GM12878 (cell line): Measurements from ENCODE around the gene TMEM161B. TPM values are rescaled to one million over a fixed set of nuclear protein-coding genes. Genes with fewer than 3 reads are reported as not detected.

Experiments used
- ATAC-seq: fragments of 200-7000 bp; cut with Tn5 transposase; 3 replicates; pipeline ENCODE4 v1.9.1; 2020; ENCODE audit warnings: mild to moderate bottlenecking, moderate library complexity
- BruUV-seq: library from RNA; stranded (reverse); fragments of 400-500 nt; replicated peaks from 2 replicates; lab custom pipeline; 2021; lab: Mats Ljungman, UMichigan
- CTCF ChIA-PET: fragments of 300-600 bp; sonication (Branson Sonifier 250); formaldehyde crosslinking; extraction: SDS; loops from one replicate; lab custom pipeline; 2021; ENCODE audit warnings: inconsistent platforms; lab: Yijun Ruan, JAX
- POLR2A ChIA-PET: fragments of 350-600 bp; formaldehyde crosslinking; extraction: SDS; loops from one replicate; lab custom pipeline; 2021; ENCODE audit warnings: inconsistent platforms; lab: Charles Lee
- RAD21 ChIA-PET: fragments of 300-600 bp; sonication (Branson Sonifier 250); formaldehyde crosslinking; loops from one replicate; lab custom pipeline; 2023; ENCODE audit warnings: antibody characterized with exemption; ENCODE audit not compliant: unreplicated experiment; lab: Charles Lee
- SMC1A ChIA-PET: fragments of 300-600 bp; sonication (Branson Sonifier 250); formaldehyde crosslinking; loops from one replicate; lab custom pipeline; 2023; ENCODE audit not compliant: unreplicated experiment, uncharacterized antibody; lab: Charles Lee
- DNase-seq: peaks from one replicate; pipeline ENCODE4 v3.0.0-alpha.2; 2011; ENCODE audit warnings: low read depth, low spot score
- FAIRE-seq: peaks from 3 replicates; lab custom pipeline; 2011; peaks lifted over from hg19 to GRCh38; lab: Jason Lieb, UNC
- H2AFZ ChIP-seq: 2 replicates; pipeline ENCODE4 v1.6.0; 2011; ENCODE audit warnings: low read depth, low read length, control low read depth; ENCODE audit not compliant: control insufficient read depth
- H3K27ac ChIP-seq: 2 replicates; pipeline ENCODE4 v1.5.1; 2011; ENCODE audit warnings: control low read depth; ENCODE audit not compliant: control insufficient read depth, insufficient read depth
- H3K27me3 ChIP-seq, 2 experiments: replicated peaks in 1 of 2; 2 replicates each; pipeline versions ENCODE4 v1.6.0 to v1.6.1; 2011; ENCODE audit warnings: low read length in 1 of 2; ENCODE audit not compliant: control insufficient read depth in 2 of 2, insufficient read depth in 2 of 2
- H3K36me3 ChIP-seq, 2 experiments: 2 replicates each; pipeline ENCODE4 v1.5.1; 2011; ENCODE audit warnings: low read length in 1 of 2; ENCODE audit not compliant: control insufficient read depth in 2 of 2, insufficient read depth in 2 of 2
- H3K4me1 ChIP-seq: 2 replicates; pipeline ENCODE4 v1.6.1; 2011; ENCODE audit warnings: mild to moderate bottlenecking, low read length, moderate library complexity, mixed read lengths; ENCODE audit not compliant: control insufficient read depth, insufficient read depth
- H3K4me2 ChIP-seq: 2 replicates; pipeline ENCODE4 v1.6.0; 2011; ENCODE audit warnings: control low read depth; ENCODE audit not compliant: control insufficient read depth, insufficient read depth
- H3K4me3 ChIP-seq: fragments of 200-600 bp; sonication (generic); 2 replicates; pipeline ENCODE4 v1.5.1; 2016
- H3K79me2 ChIP-seq: 2 replicates; pipeline ENCODE4 v1.6.0; 2011; ENCODE audit warnings: low read length; ENCODE audit not compliant: control insufficient read depth, insufficient read depth
- H3K9ac ChIP-seq: 2 replicates; pipeline ENCODE4 v1.8.0; 2011; ENCODE audit warnings: low read length, control low read depth, mixed read lengths; ENCODE audit not compliant: control insufficient read depth, insufficient read depth
- H3K9me3 ChIP-seq: replicated peaks from 3 replicates; pipeline ENCODE4 v1.5.1; 2011; ENCODE audit warnings: mild to moderate bottlenecking, low read length; ENCODE audit not compliant: control insufficient read depth, insufficient read depth
- H4K20me1 ChIP-seq: 2 replicates; pipeline ENCODE4 v1.6.0; 2011; ENCODE audit not compliant: control insufficient read depth, insufficient read depth
- FOXM1 ChIP-seq: IDR thresholded peaks from 2 replicates; pipeline ENCODE4 v1.6.1; 2012; ENCODE audit warnings: low read depth, mild to moderate bottlenecking, inconsistent platforms, low read length, moderate library complexity
- GATAD2B ChIP-seq: fragments of 450-650 bp; conservative IDR thresholded peaks from 2 replicates; pipeline ENCODE4 v1.6.1; 2017; ENCODE audit warnings: low read depth, mild to moderate bottlenecking, moderate library complexity
- KLF5 ChIP-seq: fragments of 450-650 bp; IDR thresholded peaks from 2 replicates; pipeline ENCODE4 v1.6.1; 2014; ENCODE audit warnings: mild to moderate bottlenecking; ENCODE audit not compliant: partially characterized antibody
- PAX5 ChIP-seq: IDR thresholded peaks from 2 replicates; pipeline ENCODE4 v1.6.1; 2011; ENCODE audit warnings: low read depth, low read length, borderline replicate concordance
- RUNX3 ChIP-seq: IDR thresholded peaks from 2 replicates; pipeline ENCODE4 v1.6.1; 2012; ENCODE audit warnings: low read length, inconsistent platforms
- SMAD5 ChIP-seq: IDR thresholded peaks from 2 replicates; pipeline ENCODE4 v1.6.1; 2016; ENCODE audit warnings: antibody characterized with exemption, low read depth
- WRNIP1 ChIP-seq: IDR thresholded peaks from 2 replicates; pipeline ENCODE4 v1.6.1; 2011; ENCODE audit warnings: low read depth, low read length, improper control_type of control experiment, borderline replicate concordance
- ZNF24 ChIP-seq: fragments of 450-650 bp; IDR thresholded peaks from 2 replicates; pipeline ENCODE4 v1.6.1; 2017; ENCODE audit warnings: antibody characterized with exemption, mild to moderate bottlenecking
- WGBS: methylation state at CpG from one replicate; pipeline ENCODE4 v1.1.6; 2016; ENCODE audit warnings: low lambda C conversion rate; ENCODE audit not compliant: insufficient replicate concordance, insufficient coverage; ENCODE audit errors: missing lambda C conversion rate; 5-methylcytosine and 5-hydroxymethylcytosine counted together
- in situ Hi-C: fragments of 300-500 bp; cut with MboI; formaldehyde crosslinking; loops from 9 replicates; pipeline ENCODE4 v1.14.3; 2018; ENCODE audit warnings: mixed read lengths
- intact Hi-C: fragments of 100-400 bp; cut with micrococcal nuclease; formaldehyde crosslinking; loops from one replicate; pipeline ENCODE4 v1.14.2; 2022; ENCODE audit not compliant: unreplicated experiment
- polyA plus RNA-seq, 11 experiments: library from polyadenylated mRNA; depleted of rRNA in 4 of 11; unstranded in 6 of 11; stranded (reverse) in 5 of 11; fragments of >200 nt; fragmentation: Nextera tagmentation in 4 of 11; fragmentation: Illumina TruSeq in 1 of 11; extraction: Ambion mirVana in 4 of 11; extraction: Trizol in 1 of 11; gene quantifications; 1 replicate in 1 of 11; 2 replicates in 10 of 11; pipeline versions ENCODE4 v1.2.1 to v1.2.3, GENCODE V29; 2011 to 2016; ENCODE audit warnings: inconsistent platforms in 2 of 11, missing spikeins in 2 of 11, low read depth in 1 of 11
- total RNA-seq, 4 experiments: library from RNA; depleted of rRNA in 3 of 4; stranded (reverse); fragments of >200 nt in 3 of 4; fragmentation: Illumina TruSeq in 1 of 4; extraction: Trizol in 1 of 4; gene quantifications; 2 replicates each; pipeline versions ENCODE4 v1.2.1 to v1.2.3, GENCODE V29; 2013 to 2021
- TF ChIP-seq, protein P1 (sequence below): fragments of 450-650 bp; IDR thresholded peaks from 2 replicates; pipeline ENCODE4 v1.6.1; 2016; ENCODE audit warnings: mild to moderate bottlenecking
- TF ChIP-seq, protein P2 (sequence below): fragments of 450-650 bp; IDR thresholded peaks from 2 replicates; pipeline ENCODE4 v1.6.1; 2018; ENCODE audit warnings: borderline replicate concordance, mild to moderate bottlenecking; ENCODE audit not compliant: partially characterized antibody
- TF ChIP-seq, protein P3 (sequence below): fragments of 450-650 bp; IDR thresholded peaks from 2 replicates; pipeline ENCODE4 v1.6.1; 2018; ENCODE audit warnings: mild to moderate bottlenecking, low read depth, moderate library complexity; ENCODE audit not compliant: partially characterized antibody

The TMEM161B gene
- total and polyA plus RNA-seq, 10 of the 15 experiments (the other 5 are each of a cell fraction or from before 2014, with no cell fraction given), result 13.8 to 38.9 (median 25.0) TPM

DNA sequence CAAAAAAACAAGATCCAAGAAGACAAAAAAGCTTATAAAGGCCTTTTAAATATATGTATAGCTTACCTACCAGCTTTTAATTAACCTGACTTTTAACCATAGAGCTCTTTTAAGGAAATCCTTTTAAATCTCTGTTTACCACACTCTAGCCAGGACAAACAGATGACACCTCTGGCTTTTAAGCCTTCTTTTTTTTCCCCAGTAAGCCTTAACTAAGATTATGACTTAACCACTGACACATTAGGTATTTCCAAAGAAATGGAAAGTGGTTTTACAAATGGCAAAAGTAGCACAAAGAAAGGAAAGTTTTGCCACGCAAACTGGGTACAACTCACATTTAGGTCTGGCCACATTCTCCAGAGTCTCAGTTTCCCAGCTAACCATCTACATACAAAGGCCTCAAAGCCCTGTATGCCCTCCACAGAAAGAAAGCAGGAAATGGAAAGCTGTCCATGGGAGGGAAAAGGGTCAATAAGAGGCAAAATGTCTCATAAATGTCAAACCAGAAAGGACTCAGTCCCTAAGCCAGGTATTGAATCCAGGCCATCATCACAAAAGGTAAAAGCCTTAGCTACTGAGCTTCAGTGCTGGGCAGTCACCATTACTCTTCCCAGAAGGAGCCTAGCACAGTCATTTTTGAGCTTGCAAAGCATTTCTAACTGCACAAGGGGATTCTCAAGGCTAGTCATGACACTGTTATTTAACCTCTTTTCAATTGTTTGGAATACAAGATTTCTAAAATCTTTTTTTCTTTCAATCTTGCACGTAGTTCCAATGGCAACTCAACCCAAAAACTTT lies 19.7 kb downstream of the TMEM161B start:
- intact Hi-C loops, result no loop called here
- TF ChIP-seq PAX5 (no peak), FOXM1 (no peak), RUNX3 (no peak), ZNF24 (no peak), WRNIP1 (no peak), KLF5 (no peak), SMAD5 (no peak), GATAD2B (no peak)
- TF ChIP-seq, protein P1, sequence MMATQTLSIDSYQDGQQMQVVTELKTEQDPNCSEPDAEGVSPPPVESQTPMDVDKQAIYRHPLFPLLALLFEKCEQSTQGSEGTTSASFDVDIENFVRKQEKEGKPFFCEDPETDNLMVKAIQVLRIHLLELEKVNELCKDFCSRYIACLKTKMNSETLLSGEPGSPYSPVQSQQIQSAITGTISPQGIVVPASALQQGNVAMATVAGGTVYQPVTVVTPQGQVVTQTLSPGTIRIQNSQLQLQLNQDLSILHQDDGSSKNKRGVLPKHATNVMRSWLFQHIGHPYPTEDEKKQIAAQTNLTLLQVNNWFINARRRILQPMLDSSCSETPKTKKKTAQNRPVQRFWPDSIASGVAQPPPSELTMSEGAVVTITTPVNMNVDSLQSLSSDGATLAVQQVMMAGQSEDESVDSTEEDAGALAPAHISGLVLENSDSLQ, result no peak
- TF ChIP-seq, protein P2, sequence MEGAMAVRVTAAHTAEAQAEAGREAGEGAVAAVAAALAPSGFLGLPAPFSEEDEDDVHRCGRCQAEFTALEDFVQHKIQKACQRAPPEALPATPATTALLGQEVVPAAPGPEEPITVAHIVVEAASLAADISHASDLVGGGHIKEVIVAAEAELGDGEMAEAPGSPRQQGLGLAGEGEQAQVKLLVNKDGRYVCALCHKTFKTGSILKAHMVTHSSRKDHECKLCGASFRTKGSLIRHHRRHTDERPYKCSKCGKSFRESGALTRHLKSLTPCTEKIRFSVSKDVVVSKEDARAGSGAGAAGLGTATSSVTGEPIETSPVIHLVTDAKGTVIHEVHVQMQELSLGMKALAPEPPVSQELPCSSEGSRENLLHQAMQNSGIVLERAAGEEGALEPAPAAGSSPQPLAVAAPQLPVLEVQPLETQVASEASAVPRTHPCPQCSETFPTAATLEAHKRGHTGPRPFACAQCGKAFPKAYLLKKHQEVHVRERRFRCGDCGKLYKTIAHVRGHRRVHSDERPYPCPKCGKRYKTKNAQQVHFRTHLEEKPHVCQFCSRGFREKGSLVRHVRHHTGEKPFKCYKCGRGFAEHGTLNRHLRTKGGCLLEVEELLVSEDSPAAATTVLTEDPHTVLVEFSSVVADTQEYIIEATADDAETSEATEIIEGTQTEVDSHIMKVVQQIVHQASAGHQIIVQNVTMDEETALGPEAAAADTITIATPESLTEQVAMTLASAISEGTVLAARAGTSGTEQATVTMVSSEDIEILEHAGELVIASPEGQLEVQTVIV, result no peak
- TF ChIP-seq, protein P3, sequence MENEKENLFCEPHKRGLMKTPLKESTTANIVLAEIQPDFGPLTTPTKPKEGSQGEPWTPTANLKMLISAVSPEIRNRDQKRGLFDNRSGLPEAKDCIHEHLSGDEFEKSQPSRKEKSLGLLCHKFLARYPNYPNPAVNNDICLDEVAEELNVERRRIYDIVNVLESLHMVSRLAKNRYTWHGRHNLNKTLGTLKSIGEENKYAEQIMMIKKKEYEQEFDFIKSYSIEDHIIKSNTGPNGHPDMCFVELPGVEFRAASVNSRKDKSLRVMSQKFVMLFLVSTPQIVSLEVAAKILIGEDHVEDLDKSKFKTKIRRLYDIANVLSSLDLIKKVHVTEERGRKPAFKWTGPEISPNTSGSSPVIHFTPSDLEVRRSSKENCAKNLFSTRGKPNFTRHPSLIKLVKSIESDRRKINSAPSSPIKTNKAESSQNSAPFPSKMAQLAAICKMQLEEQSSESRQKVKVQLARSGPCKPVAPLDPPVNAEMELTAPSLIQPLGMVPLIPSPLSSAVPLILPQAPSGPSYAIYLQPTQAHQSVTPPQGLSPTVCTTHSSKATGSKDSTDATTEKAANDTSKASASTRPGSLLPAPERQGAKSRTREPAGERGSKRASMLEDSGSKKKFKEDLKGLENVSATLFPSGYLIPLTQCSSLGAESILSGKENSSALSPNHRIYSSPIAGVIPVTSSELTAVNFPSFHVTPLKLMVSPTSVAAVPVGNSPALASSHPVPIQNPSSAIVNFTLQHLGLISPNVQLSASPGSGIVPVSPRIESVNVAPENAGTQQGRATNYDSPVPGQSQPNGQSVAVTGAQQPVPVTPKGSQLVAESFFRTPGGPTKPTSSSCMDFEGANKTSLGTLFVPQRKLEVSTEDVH, result no peak

More for the DNA sequence above, 19.7 kb downstream of the TMEM161B start:
- H3K79me2 ChIP-seq, result peaks cover 62% of the 10 kb centered on the region
- peaks cover 0 to 8% of the 10 kb centered on the region in 2 experiments; a peak in 1 of 4 replicates for H3K36me3 ChIP-seq
- in situ Hi-C loops, result no loop called here
- H3K4me1 ChIP-seq, result no peaks in the 10 kb centered on the region
- ATAC-seq (no peak), FAIRE-seq (peak; percentile 49), DNase-seq (no peak)
- 97% methylated on average over 2 of the region's 2 CpGs for whole genome bisulfite sequencing
- RAD21 ChIA-PET, result interaction anchor here (1.4 kb wide), 1 partner anchor 13 kb away, joined by 5 read pairs; no protein-coding TSS in a partner anchor
- POLR2A ChIA-PET, result interaction anchor here (1.5 kb wide), 1 partner anchor 13 kb away, joined by 4 read pairs; no protein-coding TSS in a partner anchor
- no peaks in the 10 kb centered on the region; the same call in 1 of the 3 replicates for H3K9me3 ChIP-seq
- H2AFZ ChIP-seq, result no peak overlapping the region
- H3K4me3 ChIP-seq, result no peak overlapping the region
- CTCF ChIA-PET, result interaction anchor here (0.6 to 1.2 kb wide), 3 partner anchors 8 to 1762 kb away, joined by 3 to 4 read pairs (median 3); no protein-coding TSS in a partner anchor
- no peaks in the 10 kb centered on the region for H4K20me1 ChIP-seq
- SMC1A ChIA-PET, result interaction anchor here (0.6 to 1.7 kb wide), 5 partner anchors 9 to 350 kb away, joined by 3 to 6 read pairs (median 3); no protein-coding TSS in a partner anchor
- no peaks in the 10 kb centered on the region for H3K27me3 ChIP-seq
- H3K9ac ChIP-seq, result no peak overlapping the region
- no TSS peak for BruUV-seq
- H3K4me2 ChIP-seq, result no peak overlapping the region
- H3K27ac ChIP-seq, result no peak overlapping the region
